Measurements from ENCODE around the gene SLF1.

Gene SLF1

GRCh38 chr5:94623877-94624276 is 5.4 kb downstream of the SLF1 start:
- Mint-ChIP-seq H3K4me1 (peaks cover 13% of the 10 kb centered on the region), H3K27ac (no peak overlapping the region)

GRCh38 chr5:94627191-94627590 is 8.7 kb downstream of the SLF1 start:
- Mint-ChIP-seq H3K4me1 (peaks cover 10% of the 10 kb centered on the region), H3K27ac (no peak overlapping the region), H3K4me3 (no peak overlapping the region), H3K27me3 (no peaks in the 10 kb centered on the region), H3K36me3 (peaks cover 12% of the 10 kb centered on the region), H3K9me3 (no peaks in the 10 kb centered on the region)
- no peak for ATAC-seq (ENCODE audit: low read depth)
- DNase-seq (ENCODE audit: low spot score in 2 of 2): no peak

More at GRCh38 chr5:94623877-94624276, 5.4 kb downstream of the SLF1 start:
- H3K36me3 Mint-ChIP-seq: peaks cover 1% of the 10 kb centered on the region
- H3K27me3 Mint-ChIP-seq: no peaks in the 10 kb centered on the region
- ATAC-seq (ENCODE audit: low read depth) (no peak), DNase-seq (ENCODE audit: low spot score in 2 of 2) (no peak)
- no peaks in the 10 kb centered on the region for H3K9me3 Mint-ChIP-seq
- H3K4me3 Mint-ChIP-seq: no peak overlapping the region

- peaks cover 16% of the 10 kb centered on the region for H3K4me1 Mint-ChIP-seq
- no peak overlapping the region for H3K27ac Mint-ChIP-seq
- no peaks in the 10 kb centered on the region for H3K9me3 Mint-ChIP-seq
- peak overlapping the region; percentile 43 for H3K4me3 Mint-ChIP-seq
- no peaks in the 10 kb centered on the region for H3K27me3 Mint-ChIP-seq
- ATAC-seq (ENCODE audit: low read depth): peak; percentile 69
- H3K36me3 Mint-ChIP-seq: peaks cover 29% of the 10 kb centered on the region
- DNase-seq (ENCODE audit: low spot score in 2 of 2): no peak
Observed at GRCh38 chr5:94632024-94632423, 13.6 kb downstream of the SLF1 start.

GRCh38 chr5:94640176-94640575 is 21.7 kb downstream of the SLF1 start:
- H3K4me1 Mint-ChIP-seq: peaks cover 8% of the 10 kb centered on the region
- no peaks in the 10 kb centered on the region for H3K27me3 Mint-ChIP-seq
- H3K27ac Mint-ChIP-seq: no peak overlapping the region
- H3K4me3 Mint-ChIP-seq: no peak overlapping the region
- DNase-seq (ENCODE audit: low spot score in 2 of 2) (no peak), ATAC-seq (ENCODE audit: low read depth) (no peak)
- peaks cover 41% of the 10 kb centered on the region for H3K36me3 Mint-ChIP-seq
- H3K9me3 Mint-ChIP-seq: peaks cover 5% of the 10 kb centered on the region

- ATAC-seq (ENCODE audit: low read depth): no peak
Observed at GRCh38 chr5:94645053-94645452, 26.6 kb downstream of the SLF1 start.

GRCh38 chr5:94646758-94647157 is 28.3 kb downstream of the SLF1 start:
- no peaks in the 10 kb centered on the region for H3K4me1 Mint-ChIP-seq
- no peak for ATAC-seq (ENCODE audit: low read depth)

More at GRCh38 chr5:94645053-94645452, 26.6 kb downstream of the SLF1 start:
- DNase-seq (ENCODE audit: low spot score in 2 of 2): no peak
- no peak overlapping the region for H3K27ac Mint-ChIP-seq
- peaks cover 31% of the 10 kb centered on the region for H3K36me3 Mint-ChIP-seq
- H3K9me3 Mint-ChIP-seq: peaks cover 2% of the 10 kb centered on the region
- H3K27me3 Mint-ChIP-seq: no peaks in the 10 kb centered on the region
- H3K4me3 Mint-ChIP-seq: no peak overlapping the region
- no peaks in the 10 kb centered on the region for H3K4me1 Mint-ChIP-seq

GRCh38 chr5:94649874-94650273 is 31.4 kb downstream of the SLF1 start:
- peaks cover 23% of the 10 kb centered on the region for H3K36me3 Mint-ChIP-seq
- H3K4me1 Mint-ChIP-seq: no peaks in the 10 kb centered on the region
- no peaks in the 10 kb centered on the region for H3K27me3 Mint-ChIP-seq
- H3K4me3 Mint-ChIP-seq: no peak overlapping the region
- DNase-seq (ENCODE audit: low spot score in 2 of 2) (no peak), ATAC-seq (ENCODE audit: low read depth) (no peak)
- no peak overlapping the region for H3K27ac Mint-ChIP-seq
- peaks cover 3% of the 10 kb centered on the region for H3K9me3 Mint-ChIP-seq

More at GRCh38 chr5:94646758-94647157, 28.3 kb downstream of the SLF1 start:
- no peak overlapping the region for H3K4me3 Mint-ChIP-seq
- H3K27me3 Mint-ChIP-seq: no peaks in the 10 kb centered on the region
- no peak overlapping the region for H3K27ac Mint-ChIP-seq
- H3K9me3 Mint-ChIP-seq: no peaks in the 10 kb centered on the region
- peaks cover 20% of the 10 kb centered on the region for H3K36me3 Mint-ChIP-seq
- no peak for DNase-seq (ENCODE audit: low spot score in 2 of 2)

- Mint-ChIP-seq H3K27me3 (no peaks in the 10 kb centered on the region), H3K9me3 (peaks cover 17% of the 10 kb centered on the region), H3K27ac (no peak overlapping the region), H3K4me1 (no peaks in the 10 kb centered on the region), H3K36me3 (peaks cover 61% of the 10 kb centered on the region), H3K4me3 (no peak overlapping the region)
- ATAC-seq (ENCODE audit: low read depth) (no peak), DNase-seq (ENCODE audit: low spot score in 2 of 2) (no peak)
Observed at GRCh38 chr5:94658272-94658671, 39.8 kb downstream of the SLF1 start.

- Mint-ChIP-seq H3K27ac (no peak overlapping the region), H3K4me3 (no peak overlapping the region), H3K9me3 (peaks cover 12% of the 10 kb centered on the region), H3K27me3 (no peaks in the 10 kb centered on the region), H3K4me1 (no peaks in the 10 kb centered on the region), H3K36me3 (peaks cover 46% of the 10 kb centered on the region)
- no peak for DNase-seq (ENCODE audit: low spot score in 2 of 2)
- no peak for ATAC-seq (ENCODE audit: low read depth)
Observed at GRCh38 chr5:94660506-94660905, 42.0 kb downstream of the SLF1 start.

GRCh38 chr5:94661086-94661485 is 42.6 kb downstream of the SLF1 start:
- peaks cover 12% of the 10 kb centered on the region for H3K9me3 Mint-ChIP-seq
- H3K27me3 Mint-ChIP-seq: no peaks in the 10 kb centered on the region
- H3K36me3 Mint-ChIP-seq: peaks cover 42% of the 10 kb centered on the region
- ATAC-seq (ENCODE audit: low read depth) (no peak), DNase-seq (ENCODE audit: low spot score in 2 of 2) (no peak)
- no peaks in the 10 kb centered on the region for H3K4me1 Mint-ChIP-seq
- no peak overlapping the region for H3K27ac Mint-ChIP-seq
- H3K4me3 Mint-ChIP-seq: no peak overlapping the region

GRCh38 chr5:94667937-94668336 is 49.5 kb downstream of the SLF1 start:
- H3K9me3 Mint-ChIP-seq: no peaks in the 10 kb centered on the region
- no peak for ATAC-seq (ENCODE audit: low read depth)
- no peak for DNase-seq (ENCODE audit: low spot score in 2 of 2)
- H3K27me3 Mint-ChIP-seq: no peaks in the 10 kb centered on the region
- H3K4me3 Mint-ChIP-seq: no peak overlapping the region
- no peaks in the 10 kb centered on the region for H3K4me1 Mint-ChIP-seq
- no peak overlapping the region for H3K27ac Mint-ChIP-seq
- H3K36me3 Mint-ChIP-seq: peaks cover 21% of the 10 kb centered on the region

- DNase-seq (ENCODE audit: low spot score in 2 of 2): no peak
- Mint-ChIP-seq H3K9me3 (no peaks in the 10 kb centered on the region), H3K4me3 (no peak overlapping the region), H3K27me3 (no peaks in the 10 kb centered on the region), H3K27ac (no peak overlapping the region), H3K36me3 (peaks cover 24% of the 10 kb centered on the region), H3K4me1 (peaks cover 2% of the 10 kb centered on the region)
- no peak for ATAC-seq (ENCODE audit: low read depth)
Observed at GRCh38 chr5:94670726-94671125, 52.3 kb downstream of the SLF1 start.

GRCh38 chr5:94672746-94673145 is 54.3 kb downstream of the SLF1 start:
- Mint-ChIP-seq H3K27ac (no peak overlapping the region), H3K36me3 (peaks cover 14% of the 10 kb centered on the region), H3K4me1 (peaks cover 2% of the 10 kb centered on the region), H3K4me3 (no peak overlapping the region), H3K9me3 (no peaks in the 10 kb centered on the region), H3K27me3 (no peaks in the 10 kb centered on the region)
- DNase-seq (ENCODE audit: low spot score in 2 of 2): no peak
- no peak for ATAC-seq (ENCODE audit: low read depth)

GRCh38 chr5:94674490-94675382 is 56.3 kb downstream of the SLF1 start:
- peaks cover 2% of the 10 kb centered on the region for H3K4me1 Mint-ChIP-seq
- no peak for DNase-seq (ENCODE audit: low spot score in 2 of 2)
- no peak overlapping the region for H3K27ac Mint-ChIP-seq
- no peak for ATAC-seq (ENCODE audit: low read depth)
- peaks cover 9% of the 10 kb centered on the region for H3K36me3 Mint-ChIP-seq
- H3K9me3 Mint-ChIP-seq: no peaks in the 10 kb centered on the region
- H3K27me3 Mint-ChIP-seq: no peaks in the 10 kb centered on the region
- no peak overlapping the region for H3K4me3 Mint-ChIP-seq

All from memory B cell (primary cell).